Measurements from ENCODE around the gene TMEM187. TPM values are rescaled to one million over a fixed set of nuclear protein-coding genes. Genes with fewer than 3 reads are reported as not detected.

Gene TMEM187
- total RNA-seq, 4 donors from 2014 or later = 3.8 to 10.7 (median 8.7) TPM

DNA sequence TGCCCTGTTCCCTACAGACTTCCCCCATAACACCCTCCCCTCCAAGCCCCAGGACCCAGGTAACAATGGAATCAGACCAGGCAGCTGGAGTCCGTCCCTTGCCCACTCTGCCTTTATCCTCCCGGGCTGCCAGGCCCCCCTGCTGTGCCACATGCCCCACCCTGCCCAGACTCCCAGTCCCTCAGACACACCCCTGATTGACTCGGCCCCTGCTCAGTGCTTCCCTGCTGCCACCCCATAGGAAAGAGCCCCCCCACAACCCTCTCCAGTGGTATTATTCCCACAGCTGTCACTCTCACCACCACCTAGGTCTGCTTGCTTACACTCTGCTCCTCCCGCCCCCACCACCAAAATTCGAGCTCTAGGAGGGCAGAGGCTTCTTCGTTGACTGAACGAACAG lies 33.0 kb upstream of the TMEM187 start:
- no peak overlapping the region for H3K4me3 ChIP-seq (replicated peaks in 1 of 3)
- intact Hi-C loops (cut with DNase I) = loop anchor here (10.0 kb wide), 1 partner anchor 65 kb away; no protein-coding TSS in a partner anchor

GRCh38 chrX:153941336-153942252 lies 31.0 kb upstream of the TMEM187 start:
- Histone ChIP-seq H3K36me3 (no peaks in the 10 kb centered on the region), H3K27me3 (no peaks in the 10 kb centered on the region), H3K27ac (no peak overlapping the region), H3K4me1 (peaks cover 0 to 4% of the 10 kb centered on the region in 2 donors), H3K4me3 (replicated peaks in 1 of 3) (no peak overlapping the region), H3K9me3 (no peaks in the 10 kb centered on the region)
- DNase-seq = no peak
- intact Hi-C loops (cut with DNase I) = no loop called here
- WGBS, 2 donors = 59 to 71% methylated on average over 5 to 7 of the region's 23 CpGs
- TF ChIP-seq CTCF (IDR thresholded peaks at IDR 0.05) (no peak), POLR2A (IDR thresholded peaks at IDR 0.05) (no peak)

More for the DNA sequence above, 33.0 kb upstream of the TMEM187 start:
- 58 to 93% methylated on average over 3 to 5 of the region's 7 CpGs for WGBS, 2 donors
- DNase-seq = no peak
- no peaks in the 10 kb centered on the region for H3K36me3 ChIP-seq
- peaks cover 0 to 10% of the 10 kb centered on the region in 2 donors for H3K4me1 ChIP-seq
- H3K27ac ChIP-seq = no peak overlapping the region
- no peaks in the 10 kb centered on the region for H3K9me3 ChIP-seq
- H3K27me3 ChIP-seq = no peaks in the 10 kb centered on the region
- TF ChIP-seq CTCF (IDR thresholded peaks at IDR 0.05) (no peak), POLR2A (IDR thresholded peaks at IDR 0.05) (no peak)

DNA sequence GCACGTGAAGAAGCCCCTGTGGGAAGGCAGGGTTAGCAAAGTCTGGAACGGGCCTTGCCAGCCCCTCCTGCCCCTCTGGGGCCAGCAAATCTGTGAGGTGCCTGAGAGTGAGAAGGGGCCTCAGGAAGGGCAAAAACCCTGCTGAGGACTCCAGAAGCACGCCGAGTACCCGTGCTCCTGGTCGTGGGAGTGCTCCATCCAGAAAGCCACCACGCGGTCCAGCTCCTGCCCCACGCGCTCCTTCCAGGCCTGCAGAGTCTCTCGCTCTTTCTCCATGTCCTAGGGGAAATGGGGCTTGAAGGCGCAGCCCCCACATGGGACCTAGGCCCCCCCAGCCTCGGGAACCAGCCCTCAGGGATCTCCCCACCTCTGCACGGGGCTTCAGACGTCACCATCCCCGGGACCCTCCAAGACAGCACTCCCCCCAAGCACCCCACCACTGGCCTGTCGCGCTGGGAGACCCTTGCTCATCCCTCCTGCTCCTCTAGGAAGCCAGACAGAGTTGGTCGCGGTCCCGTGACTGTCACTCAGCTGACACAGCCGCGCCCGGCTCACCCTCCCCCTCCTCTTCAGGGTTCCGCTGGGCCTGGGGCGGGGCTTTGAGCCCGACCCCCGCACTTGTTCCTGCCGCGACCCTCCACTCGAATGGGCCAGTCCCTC lies 28.3 kb upstream of the TMEM187 start, which contains the start of gene RENBP:
TSS of gene RENBP (minus strand) at position 504 of the 660 bp plus-strand sequence. CDS start at position 471, 33 bp downstream.
- H3K4me1 ChIP-seq = peaks cover 0 to 4% of the 10 kb centered on the region in 2 donors
- no peak within 1 kb of the TSS for H3K4me3 ChIP-seq (replicated peaks in 1 of 3)
- intact Hi-C loops (cut with DNase I) = no loop called here
- no peaks in the 10 kb centered on the region for H3K9me3 ChIP-seq
- peaks cover 1 to 3% of the 10 kb centered on the region in 2 donors for H3K36me3 ChIP-seq
- H3K27ac ChIP-seq = no peak within 1 kb of the TSS
- WGBS, 2 donors = 50% methylated on average over 1 of the region's 31 CpGs; no CpG with 5 or more reads in 1 of the 2 donors
- no peak for TF ChIP-seq CTCF (IDR thresholded peaks at IDR 0.05)
- no peak for TF ChIP-seq POLR2A (IDR thresholded peaks at IDR 0.05)
- no peaks in the 10 kb centered on the region for H3K27me3 ChIP-seq
- DNase-seq = peak; percentile 43 to 48

DNA sequence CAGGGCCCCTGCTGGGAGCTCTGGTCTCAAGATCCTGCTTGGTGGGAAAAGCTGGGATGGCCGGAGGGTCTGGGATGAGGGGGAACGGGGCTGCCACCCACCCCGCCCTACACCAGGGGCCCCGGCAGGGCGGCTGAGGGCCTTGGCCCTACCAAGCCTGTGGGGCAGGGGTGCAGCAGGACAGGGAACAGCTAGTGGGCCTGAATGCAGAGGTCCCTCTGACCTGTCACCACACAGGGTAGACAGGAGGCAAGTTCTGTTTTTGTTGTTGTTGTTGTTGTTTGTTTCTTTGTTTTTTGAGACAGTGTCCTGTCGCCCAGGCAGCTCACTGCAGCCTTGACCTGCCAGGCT lies 27.8 kb upstream of the TMEM187 start:
- H3K9me3 ChIP-seq = no peaks in the 10 kb centered on the region
- peaks cover 0 to 4% of the 10 kb centered on the region in 2 donors for H3K4me1 ChIP-seq
- 71% methylated on average over 1 of the region's 6 CpGs; no CpG with 5 or more reads in 1 of the 2 donors for WGBS, 2 donors
- H3K36me3 ChIP-seq = peaks cover 6 to 7% of the 10 kb centered on the region in 2 donors
- H3K4me3 ChIP-seq (replicated peaks in 1 of 3) = no peak overlapping the region
- DNase-seq = no peak
- intact Hi-C loops (cut with DNase I) = no loop called here
- H3K27me3 ChIP-seq = no peaks in the 10 kb centered on the region
- H3K27ac ChIP-seq = no peak overlapping the region
- TF ChIP-seq POLR2A (IDR thresholded peaks at IDR 0.05) (no peak), CTCF (IDR thresholded peaks at IDR 0.05) (no peak)

Measured in thyroid gland (tissue), 4 donors.